C4-2B (cell line): Measurements from ENCODE around the gene TMEM239.
"Not testable (repeated sequence)": the region's sequence is repeated elsewhere in the genome, so short reads cannot be mapped to it uniquely, and the experiment has no call there.

Experiments
- H3K27ac ChIP-seq: fragments of 450-650 bp; 2 replicates; pipeline ENCODE4 v1.5.1; 2017
- CTCF ChIP-seq: fragments of 450-650 bp; conservative IDR thresholded peaks from 2 replicates; pipeline ENCODE4 v1.5.1; 2017; ENCODE audit warnings: mild to moderate bottlenecking
- ZFX ChIP-seq: fragments of 450-650 bp; IDR thresholded peaks from 2 replicates; pipeline ENCODE4 v1.6.1; 2017

Gene TMEM239

GRCh38 chr20:2807019-2807418, 9.1 kb upstream of the TMEM239 start:
- no peak overlapping the region for H3K27ac ChIP-seq
- TF ChIP-seq ZFX (no peak), CTCF (no peak)

GRCh38 chr20:2807929-2808328, 8.2 kb upstream of the TMEM239 start:
- not testable (repeated sequence) for H3K27ac ChIP-seq

- TF ChIP-seq CTCF (no peak), ZFX (no peak)
These were observed 6.5 kb upstream of the TMEM239 start for GRCh38 chr20:2809690-2810089.

GRCh38 chr20:2812189-2812588, 4.0 kb upstream of the TMEM239 start:
- H3K27ac ChIP-seq: no peak overlapping the region
- no peak for TF ChIP-seq CTCF
- TF ChIP-seq ZFX: no peak

More at GRCh38 chr20:2809690-2810089, 6.5 kb upstream of the TMEM239 start:
- no peak overlapping the region for H3K27ac ChIP-seq

- TF ChIP-seq ZFX (no peak), CTCF (no peak)
- no peak overlapping the region for H3K27ac ChIP-seq
These were observed 2.1 kb upstream of the TMEM239 start for GRCh38 chr20:2814076-2814475.

GRCh38 chr20:2814587-2815051, 1.5 kb upstream of the TMEM239 start, which contains the start of gene C20orf141:
Gene C20orf141, plus strand, starts transcription at chr20:2814987. Its CDS starts 198 bp downstream, at chr20:2815185.
- TF ChIP-seq CTCF: no peak
- no peak within 1 kb of the TSS for H3K27ac ChIP-seq

GRCh38 chr20:2815242-2815900, 793 bp upstream of the TMEM239 start:
- no peak for TF ChIP-seq ZFX
- TF ChIP-seq CTCF: no peak
- H3K27ac ChIP-seq: no peak overlapping the region
